Naive thymus-derived CD4-positive, alpha-beta T cell (primary cell): ENCODE data around the gene ETS1. TPM values are rescaled to one million over a fixed set of nuclear protein-coding genes. Genes with fewer than 3 reads are reported as not detected.

Experiments used
- ATAC-seq: fragments of 150-1000 bp; cut with Tn5 transposase; 2 replicates; pipeline ENCODE4 v1.10.0; 2021; ENCODE audit warnings: mild to moderate bottlenecking, moderate library complexity
- CTCF ChIA-PET: fragments of 350-600 bp; sonication (Branson Sonifier 250); formaldehyde crosslinking; loops from one replicate; lab custom pipeline; 2021; ENCODE audit warnings: antibody characterized with exemption; lab: Charles Lee
- POLR2A ChIA-PET: fragments of 350-600 bp; sonication (Branson Sonifier 250); formaldehyde crosslinking; loops from one replicate; lab custom pipeline; 2021; ENCODE audit warnings: antibody characterized with exemption, inconsistent platforms; lab: Charles Lee
- DNase-seq, 9 donors: peaks; one replicate each; pipeline versions ENCODE4 v3.0.0 to v3.0.0-alpha.2; 2020 to 2022; ENCODE audit warnings: mixed read lengths in 1 of 9
- H3K27ac ChIP-seq: one replicate; pipeline ENCODE4 v1.7.0; 2013; ENCODE audit warnings: mild to moderate bottlenecking, low read depth, low read length, moderate library complexity
- H3K27me3 ChIP-seq, 2 donors: one replicate each; pipeline ENCODE4 v1.7.0; 2013; ENCODE audit warnings: low read length in 2 of 2, mild to moderate bottlenecking in 2 of 2, moderate library complexity in 2 of 2; ENCODE audit not compliant: control insufficient read depth in 2 of 2, insufficient read depth in 2 of 2
- H3K36me3 ChIP-seq, 3 experiments: 1 replicate in 2 of 3; 2 replicates in 1 of 3; pipeline ENCODE4 v1.7.0; 2013; ENCODE audit warnings: low read length in 3 of 3, mild to moderate bottlenecking in 3 of 3, moderate library complexity in 1 of 3; ENCODE audit not compliant: insufficient read depth in 3 of 3, control insufficient read depth in 2 of 3
- H3K4me1 ChIP-seq, 2 donors: one replicate each; pipeline ENCODE4 v1.7.0; 2013; ENCODE audit warnings: low read length in 2 of 2, mild to moderate bottlenecking in 2 of 2, moderate library complexity in 1 of 2; ENCODE audit not compliant: control insufficient read depth in 2 of 2, insufficient read depth in 2 of 2
- H3K4me3 ChIP-seq: 2 replicates; pipeline ENCODE4 v1.7.0; 2013; ENCODE audit warnings: mild to moderate bottlenecking, low read length
- H3K9me3 ChIP-seq, 3 experiments: 1 replicate in 2 of 3; 2 replicates in 1 of 3; pipeline ENCODE4 v1.7.0; 2013; ENCODE audit warnings: low read length in 3 of 3; ENCODE audit not compliant: control insufficient read depth in 2 of 3
- H3K27ac Mint-ChIP-seq, 9 donors: one replicate each; pipeline ENCODE4 v1.8.0; 2020 to 2022; ENCODE audit warnings: mixed read lengths in 9 of 9, mild to moderate bottlenecking in 8 of 9, moderate library complexity in 5 of 9, inconsistent platforms in 2 of 9
- H3K27me3 Mint-ChIP-seq, 5 donors: one replicate each; pipeline ENCODE4 v1.8.0; 2021 to 2022; ENCODE audit warnings: mixed read lengths in 5 of 5, mild to moderate bottlenecking in 1 of 5
- H3K36me3 Mint-ChIP-seq, 5 donors: one replicate each; pipeline ENCODE4 v1.8.0; 2020 to 2022; ENCODE audit warnings: mixed read lengths in 5 of 5, mild to moderate bottlenecking in 3 of 5, inconsistent platforms in 1 of 5
- H3K4me1 Mint-ChIP-seq, 7 donors: one replicate each; pipeline ENCODE4 v1.8.0; 2020 to 2022; ENCODE audit warnings: mixed read lengths in 7 of 7, mild to moderate bottlenecking in 3 of 7, inconsistent platforms in 1 of 7
- H3K4me3 Mint-ChIP-seq, 10 donors: one replicate each; pipeline ENCODE4 v1.8.0; 2020 to 2022; ENCODE audit warnings: mild to moderate bottlenecking in 10 of 10, mixed read lengths in 10 of 10, moderate library complexity in 6 of 10, inconsistent platforms in 2 of 10
- H3K9me3 Mint-ChIP-seq, 11 donors: one replicate each; pipeline ENCODE4 v1.8.0; 2020 to 2022; ENCODE audit warnings: mixed read lengths in 11 of 11, mild to moderate bottlenecking in 4 of 11, inconsistent platforms in 1 of 11, moderate library complexity in 1 of 11
- intact Hi-C, 2 donors: fragments of 100-400 bp; cut with micrococcal nuclease; formaldehyde crosslinking; loops; one replicate each; pipeline ENCODE4 v1.15.1; 2023
- polyA plus RNA-seq, 2 donors: library from polyadenylated mRNA; unstranded; fragments of 300-500 nt; fragmentation: Illumina TruSeq; gene quantifications; one replicate each; pipeline ENCODE4 v1.2.3, GENCODE V29; 2021
- total RNA-seq, 6 experiments: library from RNA in 5 of 6; stranded (reverse) in 5 of 6; gene quantifications; 1 replicate in 5 of 6; 2 replicates in 1 of 6; pipeline ENCODE4 v1.2.3 and lab custom pipeline; 2021 to 2026

Gene ETS1
- total and polyA plus RNA-seq, 7 experiments from 2014 or later = 514 to 871 (median 676) TPM

- intact Hi-C loops = no loop called here
- peaks cover 0 to 21% (median 0%) of the 10 kb centered on the region in 5 donors for H3K36me3 Mint-ChIP-seq
- H3K27me3 Mint-ChIP-seq = peaks cover 0 to 12% (median 0%) of the 10 kb centered on the region in 5 donors
- Histone ChIP-seq H3K36me3 (no peaks in the 10 kb centered on the region), H3K27ac (no peak overlapping the region), H3K27me3 (no peaks in the 10 kb centered on the region), H3K4me3 (no peak overlapping the region), H3K9me3 (no peaks in the 10 kb centered on the region), H3K4me1 (peaks cover 11 to 18% of the 10 kb centered on the region in 2 donors)
- DNase-seq (no peak), ATAC-seq (no peak)
- H3K4me3 Mint-ChIP-seq = peak overlapping the region in 1 of 10 donors; percentile 9
- ChIA-PET POLR2A (interaction anchor here (0.8 to 3.8 kb wide), 4 partner anchors 12 to 75 kb away, joined by 3 to 29 read pairs (median 4); no protein-coding TSS in a partner anchor), CTCF (interaction anchor here (0.7 to 1.1 kb wide), 2 partner anchors 8 to 10 kb away, joined by 3 to 13 read pairs; no protein-coding TSS in a partner anchor)
- H3K9me3 Mint-ChIP-seq = peaks cover 0 to 13% (median 0%) of the 10 kb centered on the region in 11 donors
- peak overlapping the region in 3 of 9 donors; percentile 7 to 75 (median 33) for H3K27ac Mint-ChIP-seq
- H3K4me1 Mint-ChIP-seq = peaks cover 21 to 70% (median 38%) of the 10 kb centered on the region in 7 donors
Measured at GRCh38 chr11:128533472-128533871, 53.9 kb downstream of the ETS1 start.

- intact Hi-C loops = no loop called here
- Histone ChIP-seq H3K9me3 (no peaks in the 10 kb centered on the region), H3K36me3 (no peaks in the 10 kb centered on the region), H3K27ac (no peak overlapping the region), H3K4me1 (peaks cover 19 to 27% of the 10 kb centered on the region in 2 donors), H3K4me3 (no peak overlapping the region), H3K27me3 (no peaks in the 10 kb centered on the region)
- POLR2A ChIA-PET = interaction anchor here (0.6 to 19.5 kb wide), 3 partner anchors 11 to 92 kb away, joined by 4 to 380 read pairs (median 4); no protein-coding TSS in a partner anchor
- Mint-ChIP-seq H3K9me3 (peaks cover 0 to 13% (median 0%) of the 10 kb centered on the region in 11 donors), H3K4me1 (peaks cover 29 to 74% (median 47%) of the 10 kb centered on the region in 7 donors), H3K36me3 (peaks cover 0 to 21% (median 0%) of the 10 kb centered on the region in 5 donors), H3K27me3 (peaks cover 0 to 12% (median 0%) of the 10 kb centered on the region in 5 donors), H3K4me3 (no peak overlapping the region), H3K27ac (peak overlapping the region in 3 of 9 donors; percentile 9 to 75 (median 18))
- ATAC-seq (no peak), DNase-seq (no peak)
- CTCF ChIA-PET = interaction anchor here (0.6 to 1.2 kb wide), 2 partner anchors 98 to 372 kb away, joined by 3 read pairs; no protein-coding TSS in a partner anchor
Measured at GRCh38 chr11:128532572-128533091, 54.7 kb downstream of the ETS1 start.

GRCh38 chr11:128532016-128532571, 55.3 kb downstream of the ETS1 start:
- no peaks in the 10 kb centered on the region for H3K9me3 ChIP-seq
- intact Hi-C loops = no loop called here
- no peak overlapping the region for H3K4me3 Mint-ChIP-seq
- H3K27me3 Mint-ChIP-seq = peaks cover 0 to 10% (median 0%) of the 10 kb centered on the region in 5 donors
- H3K9me3 Mint-ChIP-seq = peaks cover 0 to 13% (median 0%) of the 10 kb centered on the region in 11 donors
- no peak overlapping the region for H3K27ac ChIP-seq
- no peak overlapping the region for H3K4me3 ChIP-seq
- ChIA-PET POLR2A (interaction anchor here (0.6 to 19.5 kb wide), 3 partner anchors 11 to 93 kb away, joined by 4 to 380 read pairs (median 4); no protein-coding TSS in a partner anchor), CTCF (interaction anchor here (0.6 to 1.2 kb wide), 2 partner anchors 98 to 371 kb away, joined by 3 read pairs; no protein-coding TSS in a partner anchor)
- no peak for DNase-seq
- peak overlapping the region in 1 of 9 donors; percentile 34 for H3K27ac Mint-ChIP-seq
- H3K4me1 ChIP-seq = peaks cover 24 to 32% of the 10 kb centered on the region in 2 donors
- H3K36me3 ChIP-seq = no peaks in the 10 kb centered on the region
- peaks cover 0 to 21% (median 0%) of the 10 kb centered on the region in 5 donors for H3K36me3 Mint-ChIP-seq
- ATAC-seq = no peak
- H3K4me1 Mint-ChIP-seq = peaks cover 34 to 77% (median 52%) of the 10 kb centered on the region in 7 donors
- H3K27me3 ChIP-seq = no peaks in the 10 kb centered on the region

GRCh38 chr11:128531588-128531987, 55.8 kb downstream of the ETS1 start:
- H3K27me3 ChIP-seq = no peaks in the 10 kb centered on the region
- H3K4me1 ChIP-seq = peaks cover 29 to 37% of the 10 kb centered on the region in 2 donors
- Mint-ChIP-seq H3K27me3 (peaks cover 0 to 7% (median 0%) of the 10 kb centered on the region in 5 donors), H3K9me3 (peaks cover 0 to 13% (median 0%) of the 10 kb centered on the region in 11 donors), H3K4me1 (peaks cover 40 to 77% (median 57%) of the 10 kb centered on the region in 7 donors), H3K27ac (peak overlapping the region in 1 of 9 donors; percentile 34), H3K36me3 (peaks cover 0 to 20% (median 0%) of the 10 kb centered on the region in 5 donors), H3K4me3 (no peak overlapping the region)
- ChIA-PET CTCF (no interaction called here), POLR2A (interaction anchor here (19.5 kb wide), 1 partner anchor 12 kb away, joined by 380 read pairs; no protein-coding TSS in a partner anchor)
- intact Hi-C loops = no loop called here
- no peak overlapping the region for H3K27ac ChIP-seq
- DNase-seq (no peak), ATAC-seq (no peak)
- no peaks in the 10 kb centered on the region for H3K9me3 ChIP-seq
- no peaks in the 10 kb centered on the region for H3K36me3 ChIP-seq
- no peak overlapping the region for H3K4me3 ChIP-seq

GRCh38 chr11:128530118-128531074, 57.0 kb downstream of the ETS1 start:
- H3K9me3 Mint-ChIP-seq = peaks cover 0 to 9% (median 0%) of the 10 kb centered on the region in 11 donors

More at GRCh38 chr11:128530118-128531074, 57.0 kb downstream of the ETS1 start:
- H3K27ac Mint-ChIP-seq = peak overlapping the region in 6 of 9 donors; percentile 9 to 80 (median 62)
- POLR2A ChIA-PET = interaction anchor here (0.6 to 19.5 kb wide), 8 partner anchors 10 to 1472 kb away, joined by 3 to 380 read pairs (median 3); partner anchors contain the start of gene PRDM10
- H3K27ac ChIP-seq = no peak overlapping the region
- no peak overlapping the region for H3K4me3 ChIP-seq
- H3K4me1 ChIP-seq = peaks cover 39 to 47% of the 10 kb centered on the region in 2 donors
- CTCF ChIA-PET = interaction anchor here (1.6 kb wide), 1 partner anchor 12 kb away, joined by 4 read pairs; no protein-coding TSS in a partner anchor
- ATAC-seq (no peak), DNase-seq (no peak)
- H3K27me3 Mint-ChIP-seq = peaks cover 0 to 2% (median 0%) of the 10 kb centered on the region in 5 donors
- no peak overlapping the region for H3K4me3 Mint-ChIP-seq
- intact Hi-C loops = no loop called here
- peaks cover 0 to 15% (median 0%) of the 10 kb centered on the region in 5 donors for H3K36me3 Mint-ChIP-seq
- H3K36me3 ChIP-seq = no peaks in the 10 kb centered on the region
- no peaks in the 10 kb centered on the region for H3K9me3 ChIP-seq
- peaks cover 48 to 76% (median 60%) of the 10 kb centered on the region in 7 donors for H3K4me1 Mint-ChIP-seq
- H3K27me3 ChIP-seq = no peaks in the 10 kb centered on the region
